ENCODE data around the gene TERT. TPM values are rescaled to one million over a fixed set of nuclear protein-coding genes. Genes with fewer than 3 reads are reported as not detected.

TERT gene
- total RNA-seq, 1 donor from 2014 or later, result 2.4 TPM

DNA sequence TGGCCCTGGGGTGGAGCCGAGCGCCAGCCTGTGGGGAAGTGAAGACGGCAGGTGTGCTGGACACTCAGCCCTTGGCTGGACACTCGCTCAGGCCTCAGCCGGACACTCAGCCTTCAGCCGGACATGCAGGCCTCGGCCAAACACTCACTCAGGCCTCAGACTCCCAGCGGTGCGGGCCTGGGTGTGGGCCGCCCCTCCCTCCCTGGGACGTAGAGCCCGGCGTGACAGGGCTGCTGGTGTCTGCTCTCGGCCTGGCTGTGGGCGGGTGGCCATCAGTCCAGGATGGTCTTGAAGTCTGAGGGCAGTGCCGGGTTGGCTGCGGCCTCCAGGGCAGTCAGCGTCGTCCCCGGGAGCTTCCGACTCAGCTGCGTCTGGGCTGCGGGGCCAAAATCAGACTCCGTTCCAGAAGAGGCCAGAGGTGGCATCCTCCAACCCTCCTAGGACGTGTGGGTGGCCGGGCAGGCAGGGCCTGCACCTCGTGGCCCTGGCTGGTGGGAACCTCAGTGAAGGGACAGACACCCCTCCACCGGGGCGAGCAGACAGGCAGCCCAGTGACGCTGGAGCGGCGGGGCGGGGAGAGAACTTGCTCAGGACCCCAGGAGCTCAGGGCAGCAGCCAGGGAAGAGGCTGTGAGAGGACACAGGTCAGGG, 41.3 kb downstream of the TERT start:
- H3K4me3 Mint-ChIP-seq, result no peak overlapping the region
- peaks cover 7% of the 10 kb centered on the region for H3K27me3 Mint-ChIP-seq (ENCODE audit: insufficient read depth, low read depth)

DNA sequence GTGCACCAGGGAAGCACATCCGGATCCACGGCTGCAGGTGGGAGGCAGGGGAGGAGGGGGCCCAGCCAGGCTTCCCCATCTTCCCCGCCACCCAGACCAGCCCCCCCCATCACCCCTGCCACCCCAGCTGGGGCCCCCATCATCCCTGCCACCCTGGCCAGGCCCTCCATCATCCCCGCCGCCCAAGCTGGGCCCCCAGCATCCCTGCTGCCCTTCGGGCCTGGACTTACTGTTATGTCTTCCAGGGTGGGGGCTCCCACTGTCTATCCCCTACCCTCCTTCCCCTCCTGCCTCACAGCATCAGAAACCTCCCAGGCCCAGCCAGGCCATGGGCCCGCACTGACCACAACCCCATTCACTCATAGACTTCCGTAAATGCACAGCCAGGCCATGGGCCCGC, 42.2 kb downstream of the TERT start:
- Histone ChIP-seq H3K9me3 (ENCODE audit: low read depth) (no peaks in the 10 kb centered on the region), H3K4me1 (no peaks in the 10 kb centered on the region), H3K36me3 (no peaks in the 10 kb centered on the region), H3K4me3 (no peak overlapping the region), H3K4me2 (no peak overlapping the region), H2AFZ (replicated peaks) (no peak overlapping the region), H3K27me3 (peaks cover 1% of the 10 kb centered on the region), H3F3A (ENCODE audit: low read depth) (no peaks in the 10 kb centered on the region), H3K9ac (no peak overlapping the region), H3K79me2 (ENCODE audit: low read depth) (no peaks in the 10 kb centered on the region), H4K20me1 (ENCODE audit: low read depth) (peaks cover under 1% of the 10 kb centered on the region), H3K27ac (no peak overlapping the region)
- Mint-ChIP-seq H3K4me1 (no peaks in the 10 kb centered on the region), H3K27me3 (ENCODE audit: insufficient read depth, low read depth) (peaks cover 7% of the 10 kb centered on the region), H3K36me3 (no peaks in the 10 kb centered on the region), H3K27ac (no peak overlapping the region), H3K4me3 (no peak overlapping the region), H3K9me3 (no peaks in the 10 kb centered on the region)
- TF ChIP-seq, protein P1, sequence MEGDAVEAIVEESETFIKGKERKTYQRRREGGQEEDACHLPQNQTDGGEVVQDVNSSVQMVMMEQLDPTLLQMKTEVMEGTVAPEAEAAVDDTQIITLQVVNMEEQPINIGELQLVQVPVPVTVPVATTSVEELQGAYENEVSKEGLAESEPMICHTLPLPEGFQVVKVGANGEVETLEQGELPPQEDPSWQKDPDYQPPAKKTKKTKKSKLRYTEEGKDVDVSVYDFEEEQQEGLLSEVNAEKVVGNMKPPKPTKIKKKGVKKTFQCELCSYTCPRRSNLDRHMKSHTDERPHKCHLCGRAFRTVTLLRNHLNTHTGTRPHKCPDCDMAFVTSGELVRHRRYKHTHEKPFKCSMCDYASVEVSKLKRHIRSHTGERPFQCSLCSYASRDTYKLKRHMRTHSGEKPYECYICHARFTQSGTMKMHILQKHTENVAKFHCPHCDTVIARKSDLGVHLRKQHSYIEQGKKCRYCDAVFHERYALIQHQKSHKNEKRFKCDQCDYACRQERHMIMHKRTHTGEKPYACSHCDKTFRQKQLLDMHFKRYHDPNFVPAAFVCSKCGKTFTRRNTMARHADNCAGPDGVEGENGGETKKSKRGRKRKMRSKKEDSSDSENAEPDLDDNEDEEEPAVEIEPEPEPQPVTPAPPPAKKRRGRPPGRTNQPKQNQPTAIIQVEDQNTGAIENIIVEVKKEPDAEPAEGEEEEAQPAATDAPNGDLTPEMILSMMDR (IDR thresholded peaks at IDR 0.05), result no peak
- TF ChIP-seq EZH2phosphoT487 (IDR thresholded peaks at IDR 0.05), result no peak
- no peak for TF ChIP-seq EZH2 (IDR thresholded peaks at IDR 0.05)
- no peak for DNase-seq (ENCODE audit: low spot score)

More for the DNA sequence above, 41.3 kb downstream of the TERT start:
- no peak overlapping the region for H2AFZ ChIP-seq (replicated peaks)
- no peaks in the 10 kb centered on the region for H3K36me3 Mint-ChIP-seq
- H3K36me3 ChIP-seq, result no peaks in the 10 kb centered on the region
- TF ChIP-seq EZH2phosphoT487 (IDR thresholded peaks at IDR 0.05) (no peak), EZH2 (IDR thresholded peaks at IDR 0.05) (no peak)
- TF ChIP-seq, protein P1 (IDR thresholded peaks at IDR 0.05), result no peak
- H3K4me1 ChIP-seq, result no peaks in the 10 kb centered on the region
- no peak for DNase-seq (ENCODE audit: low spot score)
- no peaks in the 10 kb centered on the region for H3K79me2 ChIP-seq (ENCODE audit: low read depth)
- H3K9ac ChIP-seq, result no peak overlapping the region
- H3K4me3 ChIP-seq, result no peak overlapping the region
- no peak overlapping the region for H3K4me2 ChIP-seq
- no peaks in the 10 kb centered on the region for H3K27me3 ChIP-seq
- H3K9me3 Mint-ChIP-seq, result no peaks in the 10 kb centered on the region
- H3K9me3 ChIP-seq (ENCODE audit: low read depth), result no peaks in the 10 kb centered on the region
- no peaks in the 10 kb centered on the region for H3F3A ChIP-seq (ENCODE audit: low read depth)
- H4K20me1 ChIP-seq (ENCODE audit: low read depth), result no peaks in the 10 kb centered on the region
- no peaks in the 10 kb centered on the region for H3K4me1 Mint-ChIP-seq
- no peak overlapping the region for H3K27ac Mint-ChIP-seq
- no peak overlapping the region for H3K27ac ChIP-seq

DNA sequence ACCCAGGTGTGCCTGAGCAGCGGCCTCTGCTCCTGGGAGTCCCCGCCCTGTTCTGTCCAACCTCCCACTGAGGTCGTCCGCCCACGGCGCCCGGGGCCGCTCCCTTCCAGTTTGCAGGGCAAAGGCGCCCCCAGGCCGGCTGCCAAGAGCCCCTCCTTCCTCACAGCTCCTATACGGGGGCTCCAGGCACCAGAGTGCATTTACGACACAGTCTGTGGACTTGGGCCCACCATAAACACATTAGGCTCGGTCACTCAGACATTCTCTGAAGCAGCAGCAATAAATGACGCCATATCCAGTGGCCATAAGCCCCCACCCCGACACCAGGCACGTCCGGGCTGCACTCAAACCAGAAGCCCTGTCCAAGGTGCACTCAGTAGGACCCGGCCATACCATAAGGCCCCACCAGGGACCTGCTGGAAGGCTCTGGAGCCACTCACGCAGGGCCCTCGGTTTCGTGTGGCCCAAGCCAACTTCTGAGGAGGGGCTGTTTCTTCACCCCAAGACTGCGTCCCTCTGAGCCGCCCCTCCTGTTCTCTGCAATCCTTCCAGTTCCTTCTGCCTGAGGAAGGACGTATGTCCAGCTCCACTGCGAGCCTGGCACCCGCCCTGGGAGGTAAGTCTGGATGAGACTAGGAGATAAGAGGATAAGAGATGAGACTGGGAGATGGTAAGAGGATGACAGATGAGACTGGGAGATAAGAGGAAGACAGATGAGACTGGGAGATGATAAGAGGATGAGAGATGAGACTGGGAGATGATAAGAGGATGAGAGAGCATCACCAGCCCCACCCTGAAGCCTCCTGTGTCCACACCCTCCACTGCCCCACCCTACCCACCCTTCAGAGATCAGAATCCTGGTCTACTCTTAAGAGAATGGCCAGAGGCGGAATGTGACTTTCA, 42.9 kb downstream of the TERT start:
- Histone ChIP-seq H4K20me1 (ENCODE audit: low read depth) (peaks cover 7% of the 10 kb centered on the region), H3K9ac (no peak overlapping the region), H3K27ac (no peak overlapping the region), H3K9me3 (ENCODE audit: low read depth) (no peaks in the 10 kb centered on the region), H3K4me3 (no peak overlapping the region), H3K4me1 (no peaks in the 10 kb centered on the region), H3K27me3 (peaks cover 9% of the 10 kb centered on the region), H3K79me2 (ENCODE audit: low read depth) (no peaks in the 10 kb centered on the region), H3K4me2 (no peak overlapping the region), H3F3A (ENCODE audit: low read depth) (no peaks in the 10 kb centered on the region), H3K36me3 (no peaks in the 10 kb centered on the region), H2AFZ (replicated peaks) (no peak overlapping the region)
- DNase-seq (ENCODE audit: low spot score), result no peak
- H3K27ac Mint-ChIP-seq, result no peak overlapping the region
- peaks cover 8% of the 10 kb centered on the region for H3K27me3 Mint-ChIP-seq (ENCODE audit: insufficient read depth, low read depth)
- no peaks in the 10 kb centered on the region for H3K36me3 Mint-ChIP-seq
- H3K9me3 Mint-ChIP-seq, result no peaks in the 10 kb centered on the region
- TF ChIP-seq EZH2 (IDR thresholded peaks at IDR 0.05), result no peak
- TF ChIP-seq, protein P1 (IDR thresholded peaks at IDR 0.05), result no peak
- TF ChIP-seq EZH2phosphoT487 (IDR thresholded peaks at IDR 0.05), result no peak
- no peak overlapping the region for H3K4me3 Mint-ChIP-seq
- peaks cover 2% of the 10 kb centered on the region for H3K4me1 Mint-ChIP-seq
